IMR-90 (cell line): ENCODE data around the gene DMD. TPM values are rescaled to one million over a fixed set of nuclear protein-coding genes. Genes with fewer than 3 reads are reported as not detected.

Experiments
- ATAC-seq: fragments of 200-7000 bp; cut with Tn5 transposase; 2 replicates; pipeline ENCODE4 v1.9.1; 2020; ENCODE audit warnings: low read depth, mild to moderate bottlenecking, moderate library complexity
- BruUV-seq: library from RNA; stranded (reverse); fragments of 400-500 nt; replicated peaks from 2 replicates; lab custom pipeline; 2021; lab: Mats Ljungman, UMichigan
- CTCF ChIA-PET: fragments of 300-600 bp; formaldehyde crosslinking; extraction: SDS; loops from one replicate; lab custom pipeline; 2021; ENCODE audit warnings: antibody characterized with exemption; lab: Yijun Ruan, JAX
- POLR2A ChIA-PET: fragments of 300-600 bp; sonication (Branson Sonifier 250); formaldehyde crosslinking; loops from one replicate; lab custom pipeline; 2022; ENCODE audit warnings: antibody characterized with exemption; ENCODE audit not compliant: unreplicated experiment; lab: Charles Lee
- DNase-seq: peaks from one replicate; pipeline ENCODE4 v3.0.0; 2013
- H2AFZ ChIP-seq: replicated peaks from 2 replicates; pipeline ENCODE3; 2013; ENCODE audit warnings: low read length, mild to moderate bottlenecking; ENCODE audit not compliant: poor library complexity
- H2AK5ac ChIP-seq: 2 replicates; pipeline ENCODE4 v1.6.1; 2013; ENCODE audit warnings: low read depth, low read length, inconsistent platforms
- H2AK9ac ChIP-seq: replicated peaks from 2 replicates; pipeline ENCODE3; 2013; ENCODE audit warnings: mild to moderate bottlenecking, low read depth, low read length, moderate library complexity; ENCODE audit not compliant: poor library complexity
- H2BK120ac ChIP-seq: 2 replicates; pipeline ENCODE4 v1.6.1; 2013; ENCODE audit warnings: low read depth, low read length, inconsistent platforms
- H2BK15ac ChIP-seq: 3 replicates; pipeline ENCODE4 v1.6.1; 2013; ENCODE audit warnings: low read depth, low read length, inconsistent platforms
- H2BK20ac ChIP-seq: 2 replicates; pipeline ENCODE4 v1.6.1; 2013; ENCODE audit warnings: low read depth, mild to moderate bottlenecking, inconsistent platforms, low read length, moderate library complexity
- H2BK5ac ChIP-seq: 2 replicates; pipeline ENCODE4 v1.6.1; 2013; ENCODE audit warnings: mild to moderate bottlenecking, low read depth, low read length, inconsistent platforms; ENCODE audit not compliant: poor library complexity, severe bottlenecking
- H3K14ac ChIP-seq: replicated peaks from 2 replicates; pipeline ENCODE4 v1.6.1; 2013; ENCODE audit warnings: low read depth, low read length, inconsistent platforms
- H3K18ac ChIP-seq: 2 replicates; pipeline ENCODE4 v1.6.1; 2013; ENCODE audit warnings: low read depth, low read length, control low read depth
- H3K23ac ChIP-seq: 2 replicates; pipeline ENCODE4 v1.6.1; 2013; ENCODE audit warnings: low read depth, low read length, inconsistent platforms
- H3K27ac ChIP-seq: 2 replicates; pipeline ENCODE4 v1.5.1; 2013; ENCODE audit warnings: mild to moderate bottlenecking, control low read depth, low read length; ENCODE audit not compliant: insufficient read depth
- H3K27me3 ChIP-seq: 2 replicates; pipeline ENCODE4 v1.6.1; 2013; ENCODE audit warnings: low read length; ENCODE audit not compliant: control insufficient read depth, insufficient read depth
- H3K36me3 ChIP-seq: 2 replicates; pipeline ENCODE4 v1.6.1; 2013; ENCODE audit warnings: low read length, mixed read lengths; ENCODE audit not compliant: control insufficient read depth, insufficient read depth
- H3K4ac ChIP-seq: 2 replicates; pipeline ENCODE4 v1.6.1; 2013; ENCODE audit warnings: low read depth, low read length, inconsistent platforms
- H3K4me1 ChIP-seq: 2 replicates; pipeline ENCODE4 v1.6.1; 2013; ENCODE audit warnings: low read length, mixed read lengths; ENCODE audit not compliant: control insufficient read depth, insufficient read depth
- H3K4me2 ChIP-seq: 2 replicates; pipeline ENCODE4 v1.6.1; 2013; ENCODE audit warnings: low read depth, mild to moderate bottlenecking, control low read depth, low read length, moderate library complexity
- H3K4me3 ChIP-seq: 2 replicates; pipeline ENCODE4 v1.5.1; 2013; ENCODE audit warnings: low read depth, mild to moderate bottlenecking, control low read depth, low read length, moderate library complexity; ENCODE audit not compliant: insufficient read depth
- H3K56ac ChIP-seq: 2 replicates; pipeline ENCODE4 v1.6.1; 2013; ENCODE audit warnings: low read length, inconsistent platforms; ENCODE audit not compliant: insufficient read depth; ENCODE audit errors: extremely low read depth
- H3K79me1 ChIP-seq, 2 experiments: 2 replicates each; pipeline ENCODE4 v1.6.1; 2013; ENCODE audit warnings: low read length in 2 of 2, inconsistent platforms in 1 of 2, low read depth in 1 of 2
- H3K9ac ChIP-seq: 2 replicates; pipeline ENCODE4 v1.6.1; 2013; ENCODE audit warnings: low read depth, low read length, control low read depth
- H3K9me1 ChIP-seq: 2 replicates; pipeline ENCODE4 v1.6.1; 2013; ENCODE audit warnings: low read length, inconsistent platforms; ENCODE audit not compliant: insufficient read depth
- H3K9me3 ChIP-seq: 2 replicates; pipeline ENCODE4 v1.6.1; 2013; ENCODE audit warnings: low read length; ENCODE audit not compliant: control insufficient read depth, insufficient read depth
- H4K20me1 ChIP-seq: 2 replicates; pipeline ENCODE4 v1.6.1; 2013; ENCODE audit warnings: low read length, inconsistent platforms; ENCODE audit not compliant: insufficient read depth
- H4K5ac ChIP-seq: 2 replicates; pipeline ENCODE4 v1.6.1; 2013; ENCODE audit warnings: mild to moderate bottlenecking, low read depth, low read length, control low read depth
- H4K8ac ChIP-seq, 2 experiments: 2 replicates each; pipeline ENCODE4 v1.6.1; 2013; ENCODE audit warnings: low read depth in 2 of 2, low read length in 2 of 2, control low read depth in 1 of 2, inconsistent platforms in 1 of 2
- H4K91ac ChIP-seq: 2 replicates; pipeline ENCODE4 v1.6.1; 2013; ENCODE audit warnings: low read depth, low read length, inconsistent platforms; ENCODE audit not compliant: insufficient read depth
- MXI1 ChIP-seq: IDR thresholded peaks from 2 replicates; pipeline ENCODE4 v1.6.1; 2012; ENCODE audit warnings: low read depth, mild to moderate bottlenecking, low read length, moderate library complexity, borderline replicate concordance
- NFE2L2 ChIP-seq: fragments of 150-350 bp; IDR thresholded peaks from 2 replicates; pipeline ENCODE4 v1.6.1; 2016; ENCODE audit warnings: low read depth, mild to moderate bottlenecking, low read length
- POLR2A ChIP-seq: IDR thresholded peaks from 2 replicates; pipeline ENCODE4 v1.6.1; 2012; ENCODE audit warnings: mild to moderate bottlenecking, low read depth, low read length
- RCOR1 ChIP-seq: IDR thresholded peaks from 2 replicates; pipeline ENCODE4 v1.6.1; 2012; ENCODE audit warnings: mild to moderate bottlenecking, low read length, improper control_type of control experiment; ENCODE audit not compliant: insufficient replicate concordance
- SMC3 ChIP-seq: fragments of 150-350 bp; IDR thresholded peaks from 2 replicates; pipeline ENCODE4 v1.6.1; 2016; ENCODE audit warnings: low read depth, mild to moderate bottlenecking, antibody characterized with exemption, low read length, moderate library complexity
- WGBS, 2 experiments: methylation state at CpG; one replicate each; pipeline versions ENCODE4 v1.1.5 to v1.1.7; 2013; ENCODE audit warnings: missing lambda C conversion rate in 2 of 2; ENCODE audit not compliant: insufficient read length in 1 of 2; ENCODE audit errors: extremely low coverage in 2 of 2; 5-methylcytosine and 5-hydroxymethylcytosine counted together
- dilution Hi-C: fragments of 300-500 bp; cut with HindIII; formaldehyde crosslinking; loops from one replicate; pipeline ENCODE4 v1.14.3; 2018; ENCODE audit warnings: low sequenced_read_pairs; ENCODE audit not compliant: unreplicated experiment
- in situ Hi-C: fragments of 300-500 bp; cut with MboI; formaldehyde crosslinking; loops from 3 replicates; pipeline ENCODE4 v1.14.3; 2019; ENCODE audit warnings: low sequenced_read_pairs, inconsistent platforms, mixed read lengths
- intact Hi-C: fragments of 100-400 bp; cut with micrococcal nuclease; formaldehyde crosslinking; loops from 2 replicates; pipeline ENCODE4 v1.10.0; 2022
- polyA plus RNA-seq, 3 experiments: library from polyadenylated mRNA; depleted of rRNA; stranded (reverse); fragments of >200 nt; gene quantifications; 2 replicates each; pipeline ENCODE4 v1.2.3, GENCODE V29; 2012; ENCODE audit warnings: low replicate concordance in 1 of 3
- total RNA-seq: library from RNA; depleted of rRNA; stranded (reverse); fragments of >200 nt; gene quantifications from 2 replicates; pipeline ENCODE4 v1.2.3, GENCODE V29; 2012
- TF ChIP-seq, protein P1 (sequence below): fragments of 150-350 bp; IDR thresholded peaks from 2 replicates; pipeline ENCODE4 v1.6.1; 2016; ENCODE audit warnings: low read depth, mild to moderate bottlenecking, low read length, moderate library complexity, borderline replicate concordance

Gene DMD
- total and polyA plus RNA-seq, 2 of the 4 experiments (the other 2 are of a cell fraction) = 6.6 to 11.8 TPM

DNA sequence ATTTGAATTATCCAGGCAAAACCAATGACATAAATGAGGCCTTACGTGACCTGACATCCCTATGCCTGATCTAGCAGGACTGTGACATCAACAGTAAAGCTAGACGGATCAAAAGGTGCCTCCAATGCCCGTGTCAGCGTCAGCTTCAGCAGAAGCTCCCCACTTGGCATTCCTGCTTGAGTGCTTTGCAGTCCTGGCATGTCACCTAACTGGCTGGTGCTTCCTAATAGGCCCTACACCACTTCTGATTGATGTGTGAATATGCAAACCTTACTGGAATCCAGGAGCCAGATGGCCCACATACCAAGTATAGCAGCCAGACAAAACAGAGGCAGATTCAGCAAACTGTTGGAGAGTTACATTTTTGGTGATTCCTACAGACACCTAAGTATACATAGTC lies 224.2 kb downstream of the DMD start:
- Histone ChIP-seq H3K9me1 (no peaks in the 10 kb centered on the region), H3K18ac (no peak overlapping the region), H4K5ac (no peak overlapping the region), H3K79me1 (no peaks in the 10 kb centered on the region), H3K27ac (no peak overlapping the region), H2BK20ac (no peak overlapping the region), H4K8ac (no peak overlapping the region), H3K36me3 (no peaks in the 10 kb centered on the region), H4K91ac (no peak overlapping the region), H3K9me3 (no peaks in the 10 kb centered on the region), H3K4ac (no peak overlapping the region), H2BK120ac (no peak overlapping the region), H3K27me3 (no peaks in the 10 kb centered on the region; the same call in 1 of the 2 replicates), H3K4me2 (no peak overlapping the region), H3K14ac (no peak overlapping the region), H3K9ac (no peak overlapping the region), H3K56ac (no peak overlapping the region), H3K23ac (no peak overlapping the region), H3K4me1 (no peaks in the 10 kb centered on the region), H2AFZ (no peak overlapping the region), H2AK5ac (no peak overlapping the region), H4K20me1 (no peaks in the 10 kb centered on the region), H2BK15ac (no peak overlapping the region), H2BK5ac (no peak overlapping the region), H3K4me3 (no peak overlapping the region), H2AK9ac (no peak overlapping the region)
- DNase-seq (no peak), ATAC-seq (no peak)
- POLR2A ChIA-PET = no interaction called here
- BruUV-seq = no TSS peak
- intact Hi-C loops (no loop called here), dilution Hi-C loops (no loop called here), in situ Hi-C loops (no loop called here)
- TF ChIP-seq, protein P1, sequence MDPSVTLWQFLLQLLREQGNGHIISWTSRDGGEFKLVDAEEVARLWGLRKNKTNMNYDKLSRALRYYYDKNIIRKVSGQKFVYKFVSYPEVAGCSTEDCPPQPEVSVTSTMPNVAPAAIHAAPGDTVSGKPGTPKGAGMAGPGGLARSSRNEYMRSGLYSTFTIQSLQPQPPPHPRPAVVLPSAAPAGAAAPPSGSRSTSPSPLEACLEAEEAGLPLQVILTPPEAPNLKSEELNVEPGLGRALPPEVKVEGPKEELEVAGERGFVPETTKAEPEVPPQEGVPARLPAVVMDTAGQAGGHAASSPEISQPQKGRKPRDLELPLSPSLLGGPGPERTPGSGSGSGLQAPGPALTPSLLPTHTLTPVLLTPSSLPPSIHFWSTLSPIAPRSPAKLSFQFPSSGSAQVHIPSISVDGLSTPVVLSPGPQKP = no peak
- TF ChIP-seq RCOR1 (no peak), SMC3 (no peak), MXI1 (no peak), POLR2A (no peak), NFE2L2 (no peak)
- CTCF ChIA-PET = no interaction called here
- WGBS, 2 experiments = 24% methylated on average over 3 of the region's 4 CpGs; no CpG with 5 or more reads in 1 of the 2 experiments
